GM23338 (cell line): ENCODE results near the gene PLA2G4F. TPM values are rescaled to one million over a fixed set of nuclear protein-coding genes. Genes with fewer than 3 reads are reported as not detected.

Experiments
- ATAC-seq: fragments of 200-7000 bp; cut with Tn5 transposase; 3 replicates; pipeline ENCODE4 v1.9.1; 2020
- DNase-seq: peaks from one replicate; pipeline ENCODE4 v3.0.0-alpha.2; 2015; ENCODE audit warnings: low spot score
- H2AFZ ChIP-seq: fragments of 200-600 bp; sonication (generic); 2 replicates; pipeline ENCODE4 v1.8.0; 2016; ENCODE audit warnings: antibody characterized with exemption, mild to moderate bottlenecking, moderate library complexity
- H3F3A ChIP-seq: fragments of 200-600 bp; sonication (generic); replicated peaks from 2 replicates; pipeline ENCODE4 v1.8.0; 2017; ENCODE audit warnings: antibody characterized with exemption, mixed run types, low read depth
- H3K27ac ChIP-seq: fragments of 200-600 bp; sonication (generic); 2 replicates; pipeline ENCODE4 v1.6.1; 2016; ENCODE audit warnings: low read depth
- H3K27me3 ChIP-seq: fragments of 200-600 bp; sonication (generic); 2 replicates; pipeline ENCODE4 v1.8.0; 2016; ENCODE audit warnings: mild to moderate bottlenecking, mixed run types, moderate library complexity; ENCODE audit not compliant: insufficient read depth
- H3K36me3 ChIP-seq: fragments of 200-600 bp; sonication (generic); 2 replicates; pipeline ENCODE4 v1.8.0; 2016; ENCODE audit warnings: mild to moderate bottlenecking; ENCODE audit not compliant: insufficient read depth
- H3K4me1 ChIP-seq: fragments of 200-600 bp; sonication (generic); 2 replicates; pipeline ENCODE4 v1.8.0; 2016; ENCODE audit warnings: mild to moderate bottlenecking, moderate library complexity; ENCODE audit not compliant: insufficient read depth
- H3K4me2 ChIP-seq: fragments of 200-600 bp; sonication (generic); 2 replicates; pipeline ENCODE4 v1.7.1; 2017; ENCODE audit warnings: mixed run types
- H3K4me3 ChIP-seq: fragments of 200-600 bp; sonication (generic); 2 replicates; pipeline ENCODE4 v1.6.1; 2016; ENCODE audit warnings: mixed run types
- H3K79me2 ChIP-seq: fragments of 200-600 bp; sonication (generic); replicated peaks from 2 replicates; pipeline ENCODE4 v1.8.0; 2017; ENCODE audit warnings: mild to moderate bottlenecking; ENCODE audit not compliant: insufficient read depth
- H3K9me2 ChIP-seq: fragments of 200-600 bp; sonication (generic); 2 replicates; pipeline ENCODE4 v1.8.0; 2017; ENCODE audit not compliant: insufficient read depth
- H4K20me1 ChIP-seq: fragments of 200-600 bp; sonication (generic); replicated peaks from 2 replicates; pipeline ENCODE4 v1.8.0; 2017; ENCODE audit warnings: mild to moderate bottlenecking; ENCODE audit not compliant: insufficient read depth
- H3K27ac Mint-ChIP-seq: 2 replicates; pipeline ENCODE4 v1.8.0; 2020; ENCODE audit warnings: inconsistent platforms, mild to moderate bottlenecking, moderate library complexity, mixed read lengths
- H3K27me3 Mint-ChIP-seq: 3 replicates; pipeline ENCODE4 v1.8.0; 2022; ENCODE audit warnings: low read depth, mild to moderate bottlenecking, moderate library complexity, mixed read lengths, inconsistent platforms; ENCODE audit not compliant: insufficient read depth, poor library complexity
- H3K36me3 Mint-ChIP-seq: 3 replicates; pipeline ENCODE4 v1.8.0; 2021; ENCODE audit warnings: low read depth, mild to moderate bottlenecking, inconsistent platforms, moderate library complexity, mixed read lengths
- H3K4me1 Mint-ChIP-seq: 3 replicates; pipeline ENCODE4 v1.8.0; 2020; ENCODE audit warnings: mild to moderate bottlenecking, inconsistent platforms, mixed read lengths
- H3K4me3 Mint-ChIP-seq: 3 replicates; pipeline ENCODE4 v1.8.0; 2021; ENCODE audit warnings: moderate library complexity, mild to moderate bottlenecking, inconsistent platforms, mixed read lengths
- H3K9me3 Mint-ChIP-seq: 3 replicates; pipeline ENCODE4 v1.8.0; 2020; ENCODE audit warnings: moderate library complexity, mild to moderate bottlenecking, inconsistent platforms, mixed read lengths
- CREB1 ChIP-seq: fragments of 250-450 bp; sonication (Bioruptor Pico); IDR thresholded peaks from 2 replicates; pipeline ENCODE4 v1.5.0; 2020; ENCODE audit warnings: low read depth, mild to moderate bottlenecking, moderate library complexity
- EZH2 ChIP-seq: fragments of 200-600 bp; sonication (generic); IDR thresholded peaks from one replicate; pipeline ENCODE4 v1.8.0; 2017; ENCODE audit warnings: antibody characterized with exemption, mild to moderate bottlenecking, low read depth; ENCODE audit not compliant: unreplicated experiment
- EZH2phosphoT487 ChIP-seq: fragments of 200-600 bp; sonication (generic); IDR thresholded peaks from one replicate; pipeline ENCODE4 v1.8.1; 2018; ENCODE audit warnings: antibody characterized with exemption; ENCODE audit not compliant: unreplicated experiment
- JUNB ChIP-seq: IDR thresholded peaks from one replicate; pipeline ENCODE4 v1.6.1; 2016; ENCODE audit warnings: antibody characterized with exemption; ENCODE audit not compliant: unreplicated experiment
- NANOG ChIP-seq: IDR thresholded peaks from 2 replicates; pipeline ENCODE4 v1.6.1; 2016; ENCODE audit warnings: antibody characterized with exemption, borderline replicate concordance
- POLR2AphosphoS5 ChIP-seq: IDR thresholded peaks from 2 replicates; pipeline ENCODE4 v1.6.1; 2016; ENCODE audit warnings: antibody characterized with exemption, low read depth
- STAT1 ChIP-seq: IDR thresholded peaks from one replicate; pipeline ENCODE4 v1.6.1; 2016; ENCODE audit warnings: antibody characterized with exemption; ENCODE audit not compliant: unreplicated experiment
- ZNF114 ChIP-seq: fragments of 250-450 bp; sonication (Bioruptor Pico); IDR thresholded peaks from 2 replicates; pipeline ENCODE4 v1.5.0; 2020; ENCODE audit warnings: mild to moderate bottlenecking, moderate library complexity
- ZNF331 ChIP-seq: fragments of 250-450 bp; sonication (Bioruptor Pico); IDR thresholded peaks from 2 replicates; pipeline ENCODE4 v1.5.0; 2020; ENCODE audit warnings: low read depth, mild to moderate bottlenecking, moderate library complexity
- polyA plus RNA-seq: library from polyadenylated mRNA; unstranded; fragments of >200 nt; fragmentation: Nextera tagmentation; extraction: Ambion mirVana; gene quantifications from 2 replicates; pipeline ENCODE4 v1.2.1, GENCODE V29; 2016
- total RNA-seq: library from RNA; depleted of rRNA; stranded (reverse); fragments of >200 nt; shearing (Covaris generic); gene quantifications from 2 replicates; pipeline ENCODE4 v1.2.3, GENCODE V29; 2014
- TF ChIP-seq, protein P1 (sequence below), 2 experiments: fragments of 200-600 bp in 1 of 2; sonication (generic) in 1 of 2; conservative IDR thresholded peaks; 2 replicates each; pipeline versions ENCODE4 v1.5.1 to v1.6.1; 2016 to 2017; ENCODE audit warnings: antibody characterized with exemption in 2 of 2, low read depth in 2 of 2, mild to moderate bottlenecking in 2 of 2, moderate library complexity in 1 of 2
- TF ChIP-seq, protein P2 (sequence below): fragments of 250-450 bp; sonication (Bioruptor Pico); IDR thresholded peaks from 2 replicates; pipeline ENCODE4 v1.5.0; 2020; ENCODE audit warnings: mild to moderate bottlenecking, moderate library complexity
- TF ChIP-seq, protein P3 (sequence below): IDR thresholded peaks from one replicate; pipeline ENCODE4 v1.6.1; 2018; ENCODE audit warnings: antibody characterized with exemption; ENCODE audit not compliant: unreplicated experiment

PLA2G4F gene
- total and polyA plus RNA-seq, 2 experiments from 2014 or later: not detected

DNA sequence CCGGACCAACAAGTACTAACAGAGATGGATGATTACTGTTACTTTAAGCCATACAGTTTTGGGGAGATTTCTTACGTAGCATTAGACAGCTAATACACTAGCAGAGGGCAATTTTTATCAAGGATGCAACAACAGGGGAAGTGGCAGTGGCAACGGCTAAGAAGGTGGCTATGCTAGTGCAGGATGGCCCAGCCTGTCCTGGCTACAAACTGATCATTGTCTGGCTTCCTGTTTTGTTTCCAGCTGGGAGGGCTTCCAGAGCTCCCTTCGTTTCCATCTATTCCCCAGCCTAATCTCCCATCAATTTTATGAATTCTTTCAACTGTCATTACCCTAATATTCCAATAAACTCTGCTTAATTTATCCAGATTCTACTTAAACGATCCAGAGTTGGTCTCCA is 16.0 kb upstream of the PLA2G4F start:
- Histone ChIP-seq H3K4me2 (no peak overlapping the region), H3K4me3 (no peak overlapping the region), H3K79me2 (no peaks in the 10 kb centered on the region), H3K9me2 (no peaks in the 10 kb centered on the region), H3K4me1 (no peaks in the 10 kb centered on the region), H2AFZ (no peak overlapping the region), H4K20me1 (no peaks in the 10 kb centered on the region), H3K36me3 (peaks cover 11% of the 10 kb centered on the region), H3F3A (no peaks in the 10 kb centered on the region), H3K27me3 (no peaks in the 10 kb centered on the region), H3K27ac (no peak overlapping the region)
- DNase-seq (no peak), ATAC-seq (no peak)
- H3K36me3 Mint-ChIP-seq: peaks cover 45% of the 10 kb centered on the region
- H3K4me3 Mint-ChIP-seq: no peak overlapping the region
- no peaks in the 10 kb centered on the region for H3K4me1 Mint-ChIP-seq
- no peaks in the 10 kb centered on the region for H3K9me3 Mint-ChIP-seq
- H3K27me3 Mint-ChIP-seq: no peaks in the 10 kb centered on the region
- H3K27ac Mint-ChIP-seq: no peak overlapping the region
- TF ChIP-seq NANOG (no peak), EZH2phosphoT487 (no peak)

DNA sequence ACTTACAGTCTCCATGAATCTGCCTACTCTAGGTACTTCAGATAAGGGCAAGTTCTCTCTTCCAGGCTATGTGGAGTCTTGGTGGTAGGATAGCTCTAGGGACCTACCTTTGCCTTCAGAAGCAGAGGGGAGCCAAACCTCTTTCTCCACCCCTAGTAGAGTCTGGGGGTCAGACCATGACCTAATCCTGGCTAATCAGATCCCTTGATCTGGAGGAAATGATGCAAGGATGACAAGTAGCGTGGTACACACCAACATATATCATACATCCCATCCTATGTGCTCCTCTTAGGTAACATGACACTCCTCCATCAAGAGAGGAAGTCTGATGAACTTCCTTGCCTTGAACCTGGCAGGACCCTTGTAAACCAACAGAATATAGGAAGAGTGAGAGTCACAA is 15.4 kb upstream of the PLA2G4F start:
- Histone ChIP-seq H3F3A (no peaks in the 10 kb centered on the region), H4K20me1 (no peaks in the 10 kb centered on the region), H3K4me2 (no peak overlapping the region), H3K79me2 (no peaks in the 10 kb centered on the region), H3K9me2 (no peaks in the 10 kb centered on the region), H3K36me3 (peaks cover 11% of the 10 kb centered on the region), H2AFZ (no peak overlapping the region), H3K27me3 (no peaks in the 10 kb centered on the region), H3K4me3 (no peak overlapping the region), H3K4me1 (no peaks in the 10 kb centered on the region), H3K27ac (no peak overlapping the region)
- DNase-seq (no peak), ATAC-seq (no peak)
- Mint-ChIP-seq H3K27ac (no peak overlapping the region), H3K4me3 (no peak overlapping the region), H3K36me3 (peaks cover 52% of the 10 kb centered on the region), H3K27me3 (no peaks in the 10 kb centered on the region), H3K9me3 (no peaks in the 10 kb centered on the region), H3K4me1 (no peaks in the 10 kb centered on the region)
- TF ChIP-seq STAT1 (no peak), EZH2phosphoT487 (no peak), NANOG (no peak), POLR2AphosphoS5 (no peak), CREB1 (CRISPR knock-in tag) (no peak), JUNB (no peak), EZH2 (no peak), ZNF114 (CRISPR knock-in tag) (no peak), ZNF331 (CRISPR knock-in tag) (no peak)
- TF ChIP-seq, protein P1, sequence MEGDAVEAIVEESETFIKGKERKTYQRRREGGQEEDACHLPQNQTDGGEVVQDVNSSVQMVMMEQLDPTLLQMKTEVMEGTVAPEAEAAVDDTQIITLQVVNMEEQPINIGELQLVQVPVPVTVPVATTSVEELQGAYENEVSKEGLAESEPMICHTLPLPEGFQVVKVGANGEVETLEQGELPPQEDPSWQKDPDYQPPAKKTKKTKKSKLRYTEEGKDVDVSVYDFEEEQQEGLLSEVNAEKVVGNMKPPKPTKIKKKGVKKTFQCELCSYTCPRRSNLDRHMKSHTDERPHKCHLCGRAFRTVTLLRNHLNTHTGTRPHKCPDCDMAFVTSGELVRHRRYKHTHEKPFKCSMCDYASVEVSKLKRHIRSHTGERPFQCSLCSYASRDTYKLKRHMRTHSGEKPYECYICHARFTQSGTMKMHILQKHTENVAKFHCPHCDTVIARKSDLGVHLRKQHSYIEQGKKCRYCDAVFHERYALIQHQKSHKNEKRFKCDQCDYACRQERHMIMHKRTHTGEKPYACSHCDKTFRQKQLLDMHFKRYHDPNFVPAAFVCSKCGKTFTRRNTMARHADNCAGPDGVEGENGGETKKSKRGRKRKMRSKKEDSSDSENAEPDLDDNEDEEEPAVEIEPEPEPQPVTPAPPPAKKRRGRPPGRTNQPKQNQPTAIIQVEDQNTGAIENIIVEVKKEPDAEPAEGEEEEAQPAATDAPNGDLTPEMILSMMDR (conservative IDR thresholded peaks at IDR 0.05; ENCODE audit: low read depth in 2 of 2): no peak
- TF ChIP-seq, protein P2, sequence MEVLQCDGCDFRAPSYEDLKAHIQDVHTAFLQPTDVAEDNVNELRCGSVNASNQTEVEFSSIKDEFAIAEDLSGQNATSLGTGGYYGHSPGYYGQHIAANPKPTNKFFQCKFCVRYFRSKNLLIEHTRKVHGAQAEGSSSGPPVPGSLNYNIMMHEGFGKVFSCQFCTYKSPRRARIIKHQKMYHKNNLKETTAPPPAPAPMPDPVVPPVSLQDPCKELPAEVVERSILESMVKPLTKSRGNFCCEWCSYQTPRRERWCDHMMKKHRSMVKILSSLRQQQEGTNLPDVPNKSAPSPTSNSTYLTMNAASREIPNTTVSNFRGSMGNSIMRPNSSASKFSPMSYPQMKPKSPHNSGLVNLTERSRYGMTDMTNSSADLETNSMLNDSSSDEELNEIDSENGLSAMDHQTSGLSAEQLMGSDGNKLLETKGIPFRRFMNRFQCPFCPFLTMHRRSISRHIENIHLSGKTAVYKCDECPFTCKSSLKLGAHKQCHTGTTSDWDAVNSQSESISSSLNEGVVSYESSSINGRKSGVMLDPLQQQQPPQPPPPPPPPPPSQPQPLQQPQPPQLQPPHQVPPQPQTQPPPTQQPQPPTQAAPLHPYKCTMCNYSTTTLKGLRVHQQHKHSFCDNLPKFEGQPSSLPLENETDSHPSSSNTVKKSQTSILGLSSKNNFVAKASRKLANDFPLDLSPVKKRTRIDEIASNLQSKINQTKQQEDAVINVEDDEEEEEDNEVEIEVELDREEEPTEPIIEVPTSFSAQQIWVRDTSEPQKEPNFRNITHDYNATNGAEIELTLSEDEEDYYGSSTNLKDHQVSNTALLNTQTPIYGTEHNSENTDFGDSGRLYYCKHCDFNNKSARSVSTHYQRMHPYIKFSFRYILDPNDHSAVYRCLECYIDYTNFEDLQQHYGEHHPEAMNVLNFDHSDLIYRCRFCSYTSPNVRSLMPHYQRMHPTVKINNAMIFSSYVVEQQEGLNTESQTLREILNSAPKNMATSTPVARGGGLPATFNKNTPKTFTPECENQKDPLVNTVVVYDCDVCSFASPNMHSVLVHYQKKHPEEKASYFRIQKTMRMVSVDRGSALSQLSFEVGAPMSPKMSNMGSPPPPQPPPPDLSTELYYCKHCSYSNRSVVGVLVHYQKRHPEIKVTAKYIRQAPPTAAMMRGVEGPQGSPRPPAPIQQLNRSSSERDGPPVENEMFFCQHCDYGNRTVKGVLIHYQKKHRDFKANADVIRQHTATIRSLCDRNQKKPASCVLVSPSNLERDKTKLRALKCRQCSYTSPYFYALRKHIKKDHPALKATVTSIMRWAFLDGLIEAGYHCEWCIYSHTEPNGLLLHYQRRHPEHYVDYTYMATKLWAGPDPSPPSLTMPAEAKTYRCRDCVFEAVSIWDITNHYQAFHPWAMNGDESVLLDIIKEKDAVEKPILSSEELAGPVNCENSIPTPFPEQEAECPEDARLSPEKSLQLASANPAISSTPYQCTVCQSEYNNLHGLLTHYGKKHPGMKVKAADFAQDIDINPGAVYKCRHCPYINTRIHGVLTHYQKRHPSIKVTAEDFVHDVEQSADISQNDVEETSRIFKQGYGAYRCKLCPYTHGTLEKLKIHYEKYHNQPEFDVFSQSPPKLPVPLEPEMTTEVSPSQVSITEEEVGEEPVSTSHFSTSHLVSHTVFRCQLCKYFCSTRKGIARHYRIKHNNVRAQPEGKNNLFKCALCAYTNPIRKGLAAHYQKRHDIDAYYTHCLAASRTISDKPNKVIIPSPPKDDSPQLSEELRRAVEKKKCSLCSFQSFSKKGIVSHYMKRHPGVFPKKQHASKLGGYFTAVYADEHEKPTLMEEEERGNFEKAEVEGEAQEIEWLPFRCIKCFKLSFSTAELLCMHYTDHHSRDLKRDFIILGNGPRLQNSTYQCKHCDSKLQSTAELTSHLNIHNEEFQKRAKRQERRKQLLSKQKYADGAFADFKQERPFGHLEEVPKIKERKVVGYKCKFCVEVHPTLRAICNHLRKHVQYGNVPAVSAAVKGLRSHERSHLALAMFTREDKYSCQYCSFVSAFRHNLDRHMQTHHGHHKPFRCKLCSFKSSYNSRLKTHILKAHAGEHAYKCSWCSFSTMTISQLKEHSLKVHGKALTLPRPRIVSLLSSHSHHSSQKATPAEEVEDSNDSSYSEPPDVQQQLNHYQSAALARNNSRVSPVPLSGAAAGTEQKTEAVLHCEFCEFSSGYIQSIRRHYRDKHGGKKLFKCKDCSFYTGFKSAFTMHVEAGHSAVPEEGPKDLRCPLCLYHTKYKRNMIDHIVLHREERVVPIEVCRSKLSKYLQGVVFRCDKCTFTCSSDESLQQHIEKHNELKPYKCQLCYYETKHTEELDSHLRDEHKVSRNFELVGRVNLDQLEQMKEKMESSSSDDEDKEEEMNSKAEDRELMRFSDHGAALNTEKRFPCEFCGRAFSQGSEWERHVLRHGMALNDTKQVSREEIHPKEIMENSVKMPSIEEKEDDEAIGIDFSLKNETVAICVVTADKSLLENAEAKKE: no peak
- TF ChIP-seq, protein P3, sequence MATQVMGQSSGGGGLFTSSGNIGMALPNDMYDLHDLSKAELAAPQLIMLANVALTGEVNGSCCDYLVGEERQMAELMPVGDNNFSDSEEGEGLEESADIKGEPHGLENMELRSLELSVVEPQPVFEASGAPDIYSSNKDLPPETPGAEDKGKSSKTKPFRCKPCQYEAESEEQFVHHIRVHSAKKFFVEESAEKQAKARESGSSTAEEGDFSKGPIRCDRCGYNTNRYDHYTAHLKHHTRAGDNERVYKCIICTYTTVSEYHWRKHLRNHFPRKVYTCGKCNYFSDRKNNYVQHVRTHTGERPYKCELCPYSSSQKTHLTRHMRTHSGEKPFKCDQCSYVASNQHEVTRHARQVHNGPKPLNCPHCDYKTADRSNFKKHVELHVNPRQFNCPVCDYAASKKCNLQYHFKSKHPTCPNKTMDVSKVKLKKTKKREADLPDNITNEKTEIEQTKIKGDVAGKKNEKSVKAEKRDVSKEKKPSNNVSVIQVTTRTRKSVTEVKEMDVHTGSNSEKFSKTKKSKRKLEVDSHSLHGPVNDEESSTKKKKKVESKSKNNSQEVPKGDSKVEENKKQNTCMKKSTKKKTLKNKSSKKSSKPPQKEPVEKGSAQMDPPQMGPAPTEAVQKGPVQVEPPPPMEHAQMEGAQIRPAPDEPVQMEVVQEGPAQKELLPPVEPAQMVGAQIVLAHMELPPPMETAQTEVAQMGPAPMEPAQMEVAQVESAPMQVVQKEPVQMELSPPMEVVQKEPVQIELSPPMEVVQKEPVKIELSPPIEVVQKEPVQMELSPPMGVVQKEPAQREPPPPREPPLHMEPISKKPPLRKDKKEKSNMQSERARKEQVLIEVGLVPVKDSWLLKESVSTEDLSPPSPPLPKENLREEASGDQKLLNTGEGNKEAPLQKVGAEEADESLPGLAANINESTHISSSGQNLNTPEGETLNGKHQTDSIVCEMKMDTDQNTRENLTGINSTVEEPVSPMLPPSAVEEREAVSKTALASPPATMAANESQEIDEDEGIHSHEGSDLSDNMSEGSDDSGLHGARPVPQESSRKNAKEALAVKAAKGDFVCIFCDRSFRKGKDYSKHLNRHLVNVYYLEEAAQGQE: no peak
